Endodermal cell (in vitro differentiated cells): ENCODE measurements around the gene PDE4D. TPM values are rescaled to one million over a fixed set of nuclear protein-coding genes. Genes with fewer than 3 reads are reported as not detected.

Experiments
- DNase-seq: peaks from one replicate; pipeline ENCODE4 v3.0.0-alpha.2; 2017
- H3K27ac ChIP-seq: 2 replicates; pipeline ENCODE4 v1.5.1; 2013; ENCODE audit warnings: mild to moderate bottlenecking, low read depth, low read length, moderate library complexity
- H3K27me3 ChIP-seq: 2 replicates; pipeline ENCODE4 v1.6.1; 2013; ENCODE audit warnings: mild to moderate bottlenecking, low read length, moderate library complexity; ENCODE audit not compliant: insufficient read depth, control insufficient read depth, poor library complexity, severe bottlenecking
- H3K36me3 ChIP-seq: 2 replicates; pipeline ENCODE4 v1.7.0; 2013; ENCODE audit warnings: mild to moderate bottlenecking, low read length, moderate library complexity; ENCODE audit not compliant: control insufficient read depth, insufficient read depth
- H3K4me1 ChIP-seq: one replicate; pipeline ENCODE4 v1.7.0; 2013; ENCODE audit warnings: low read length; ENCODE audit not compliant: control insufficient read depth, insufficient read depth
- H3K4me3 ChIP-seq: 2 replicates; pipeline ENCODE4 v1.5.1; 2013; ENCODE audit warnings: mild to moderate bottlenecking, low read length, moderate library complexity
- H3K9ac ChIP-seq: 2 replicates; pipeline ENCODE4 v1.6.1; 2013; ENCODE audit warnings: mild to moderate bottlenecking, low read length, moderate library complexity; ENCODE audit not compliant: poor library complexity, severe bottlenecking; ENCODE audit errors: extremely low read depth
- H3K9me3 ChIP-seq: 2 replicates; pipeline ENCODE4 v1.6.1; 2013; ENCODE audit warnings: mild to moderate bottlenecking, low read length, moderate library complexity; ENCODE audit not compliant: control insufficient read depth
- H3K27ac Mint-ChIP-seq: 2 replicates; pipeline ENCODE4 v1.8.0; 2020; ENCODE audit warnings: mixed read lengths
- H3K27me3 Mint-ChIP-seq: 2 replicates; pipeline ENCODE4 v1.8.0; 2021; ENCODE audit warnings: mild to moderate bottlenecking, mixed read lengths; ENCODE audit not compliant: insufficient read depth
- H3K36me3 Mint-ChIP-seq: 2 replicates; pipeline ENCODE4 v1.8.0; 2020; ENCODE audit warnings: low read depth, mixed read lengths
- H3K4me1 Mint-ChIP-seq: 2 replicates; pipeline ENCODE4 v1.8.0; 2020; ENCODE audit warnings: mixed read lengths
- H3K4me3 Mint-ChIP-seq: 2 replicates; pipeline ENCODE4 v1.8.0; 2020; ENCODE audit warnings: mild to moderate bottlenecking, moderate library complexity, mixed read lengths
- H3K9me3 Mint-ChIP-seq: 2 replicates; pipeline ENCODE4 v1.8.0; 2020; ENCODE audit warnings: mild to moderate bottlenecking, mixed read lengths
- CTCF ChIP-seq: fragments of 200-600 bp; sonication (generic); conservative IDR thresholded peaks from 2 replicates; pipeline ENCODE4 v1.5.0; 2021; ENCODE audit warnings: antibody characterized with exemption, mild to moderate bottlenecking
- WGBS, 2 experiments: methylation state at CpG; one replicate each; pipeline versions ENCODE4 v1.1.5 to v1.1.7; 2013; ENCODE audit warnings: missing lambda C conversion rate in 2 of 2, mixed read lengths in 1 of 2; ENCODE audit not compliant: insufficient coverage in 1 of 2, insufficient read length in 1 of 2; 5-methylcytosine and 5-hydroxymethylcytosine counted together
- total RNA-seq, 2 donors: library from RNA; stranded (reverse); fragmentation: NEBNext Ultra II Directional in 1 of 2; extraction: Animal tissue kit (Norgen Biotek cat#: 25700) in 1 of 2; gene quantifications; 2 replicates in 1 of 2; 3 replicates in 1 of 2; pipeline ENCODE4 v1.2.1, GENCODE V29; 2021

PDE4D gene
- total RNA-seq, 2 donors from 2014 or later: 9.2 to 11.4 TPM

GRCh38 chr5:59483971-59484472, 409.5 kb downstream of the PDE4D start:
- H3K4me1 Mint-ChIP-seq: peaks cover 4% of the 10 kb centered on the region
- H3K36me3 Mint-ChIP-seq: no peaks in the 10 kb centered on the region
- H3K4me3 ChIP-seq: no peak overlapping the region
- no peaks in the 10 kb centered on the region for H3K9me3 ChIP-seq
- no peak overlapping the region for H3K27ac ChIP-seq
- no peaks in the 10 kb centered on the region for H3K27me3 ChIP-seq
- H3K9ac ChIP-seq: no peak overlapping the region
- no peak for DNase-seq
- no peaks in the 10 kb centered on the region for H3K36me3 ChIP-seq
- H3K4me3 Mint-ChIP-seq: no peak overlapping the region
- H3K27me3 Mint-ChIP-seq: no peaks in the 10 kb centered on the region
- H3K4me1 ChIP-seq: no peaks in the 10 kb centered on the region
- H3K27ac Mint-ChIP-seq: no peak overlapping the region
- TF ChIP-seq CTCF: no peak
- no peaks in the 10 kb centered on the region for H3K9me3 Mint-ChIP-seq

GRCh38 chr5:59479086-59479485, 414.4 kb downstream of the PDE4D start:
- Histone ChIP-seq H3K4me1 (no peaks in the 10 kb centered on the region), H3K9me3 (no peaks in the 10 kb centered on the region)
- 63 to 66% methylated on average over 2 of the region's 2 CpGs for WGBS, 2 experiments

GRCh38 chr5:59474324-59474723, 419.2 kb downstream of the PDE4D start:
- no peak for DNase-seq
- no peaks in the 10 kb centered on the region for H3K4me1 ChIP-seq
- H3K36me3 Mint-ChIP-seq: no peaks in the 10 kb centered on the region
- H3K4me1 Mint-ChIP-seq: no peaks in the 10 kb centered on the region
- H3K27ac Mint-ChIP-seq: no peak overlapping the region
- no peaks in the 10 kb centered on the region for H3K36me3 ChIP-seq
- no peak overlapping the region for H3K27ac ChIP-seq
- H3K9me3 ChIP-seq: no peaks in the 10 kb centered on the region
- H3K27me3 ChIP-seq: no peaks in the 10 kb centered on the region
- no peak overlapping the region for H3K9ac ChIP-seq
- no peak overlapping the region for H3K4me3 Mint-ChIP-seq
- 86 to 95% methylated on average over 1 of the region's 1 CpG for WGBS, 2 experiments
- H3K9me3 Mint-ChIP-seq: no peaks in the 10 kb centered on the region
- no peak for TF ChIP-seq CTCF
- H3K4me3 ChIP-seq: no peak overlapping the region
- no peaks in the 10 kb centered on the region for H3K27me3 Mint-ChIP-seq

More at GRCh38 chr5:59479086-59479485, 414.4 kb downstream of the PDE4D start:
- Histone ChIP-seq H3K4me3 (no peak overlapping the region), H3K36me3 (no peaks in the 10 kb centered on the region), H3K9ac (no peak overlapping the region), H3K27ac (no peak overlapping the region), H3K27me3 (no peaks in the 10 kb centered on the region)
- H3K27me3 Mint-ChIP-seq: no peaks in the 10 kb centered on the region
- TF ChIP-seq CTCF: no peak
- H3K27ac Mint-ChIP-seq: no peak overlapping the region
- no peaks in the 10 kb centered on the region for H3K4me1 Mint-ChIP-seq
- no peak overlapping the region for H3K4me3 Mint-ChIP-seq
- H3K36me3 Mint-ChIP-seq: no peaks in the 10 kb centered on the region
- no peak for DNase-seq
- no peaks in the 10 kb centered on the region for H3K9me3 Mint-ChIP-seq
